Upper lobe of right lung (tissue), 1 donor: Measurements from ENCODE around the gene ADAMTS3. TPM values are rescaled to one million over a fixed set of nuclear protein-coding genes. Genes with fewer than 3 reads are reported as not detected.

Source experiments
- ATAC-seq: fragments of 200-7000 bp; cut with Tn5 transposase; one replicate; pipeline ENCODE4 v1.9.1; 2020; ENCODE audit warnings: mild to moderate bottlenecking, moderate library complexity
- DNase-seq: peaks from one replicate; pipeline ENCODE4 v3.0.0-alpha.2; 2020
- H3K27ac ChIP-seq: fragments of 200-600 bp; one replicate; pipeline ENCODE4 v1.8.0; 2022
- H3K27me3 ChIP-seq: fragments of 200-600 bp; one replicate; pipeline ENCODE4 v1.8.0; 2022; ENCODE audit warnings: mild to moderate bottlenecking
- H3K36me3 ChIP-seq: fragments of 200-600 bp; one replicate; pipeline ENCODE4 v1.8.0; 2022
- H3K4me1 ChIP-seq: fragments of 200-600 bp; one replicate; pipeline ENCODE4 v1.8.0; 2022
- H3K4me3 ChIP-seq: fragments of 200-600 bp; one replicate; pipeline ENCODE4 v1.8.0; 2022; ENCODE audit warnings: mild to moderate bottlenecking
- H3K9me3 ChIP-seq: fragments of 200-600 bp; one replicate; pipeline ENCODE4 v1.8.0; 2022
- CTCF ChIP-seq: fragments of 200-600 bp; IDR thresholded peaks from one replicate; pipeline ENCODE4 v1.8.0; 2022; ENCODE audit warnings: antibody characterized with exemption
- intact Hi-C: fragments of 100-400 bp; cut with DNase I; formaldehyde crosslinking; loops from one replicate; pipeline ENCODE4 v1.11.0; 2022
- total RNA-seq: library from RNA; stranded (reverse); fragmentation: NEBNext Ultra II Directional; extraction: Animal tissue kit (Norgen Biotek cat#: 25700); gene quantifications from one replicate; pipeline ENCODE4 v1.2.1, GENCODE V29; 2021
- donor health status: DM: no; HTN: yes; CAD: no; lungs with severe emphysema.

Gene ADAMTS3
- total RNA-seq, 1 donor from 2014 or later, result 3.6 TPM

GRCh38 chr4:72313121-72313520, 255.9 kb downstream of the ADAMTS3 start:
- DNase-seq (no peak), ATAC-seq (peak; percentile 63)
- intact Hi-C loops, result no loop called here
- H3K27ac ChIP-seq, result no peak overlapping the region
- no peak for TF ChIP-seq CTCF
- H3K9me3 ChIP-seq, result no peaks in the 10 kb centered on the region
- no peaks in the 10 kb centered on the region for H3K27me3 ChIP-seq
- no peak overlapping the region for H3K4me3 ChIP-seq
- no peaks in the 10 kb centered on the region for H3K36me3 ChIP-seq
- peaks cover 8% of the 10 kb centered on the region for H3K4me1 ChIP-seq

- H3K27ac ChIP-seq, result peak overlapping the region; percentile 44
- DNase-seq, result no peak
Observed at GRCh38 chr4:72312032-72312650, 256.9 kb downstream of the ADAMTS3 start.

GRCh38 chr4:72311291-72311690, 257.7 kb downstream of the ADAMTS3 start:
- DNase-seq (no peak), ATAC-seq (no peak)
- Histone ChIP-seq H3K36me3 (no peaks in the 10 kb centered on the region), H3K27me3 (no peaks in the 10 kb centered on the region), H3K4me1 (peaks cover 8% of the 10 kb centered on the region), H3K9me3 (no peaks in the 10 kb centered on the region), H3K4me3 (no peak overlapping the region), H3K27ac (no peak overlapping the region)
- intact Hi-C loops, result no loop called here
- no peak for TF ChIP-seq CTCF

More at GRCh38 chr4:72312032-72312650, 256.9 kb downstream of the ADAMTS3 start:
- peaks cover 8% of the 10 kb centered on the region for H3K4me1 ChIP-seq
- H3K36me3 ChIP-seq, result no peaks in the 10 kb centered on the region
- peak; percentile 97 for ATAC-seq
- no peak overlapping the region for H3K4me3 ChIP-seq
- no peaks in the 10 kb centered on the region for H3K9me3 ChIP-seq
- intact Hi-C loops, result no loop called here
- no peak for TF ChIP-seq CTCF
- H3K27me3 ChIP-seq, result no peaks in the 10 kb centered on the region

GRCh38 chr4:72305620-72306019, 263.4 kb downstream of the ADAMTS3 start:
- no peaks in the 10 kb centered on the region for H3K27me3 ChIP-seq
- intact Hi-C loops, result no loop called here
- no peaks in the 10 kb centered on the region for H3K9me3 ChIP-seq
- DNase-seq (no peak), ATAC-seq (no peak)
- TF ChIP-seq CTCF, result no peak
- H3K27ac ChIP-seq, result no peak overlapping the region
- no peaks in the 10 kb centered on the region for H3K36me3 ChIP-seq
- H3K4me3 ChIP-seq, result no peak overlapping the region
- no peaks in the 10 kb centered on the region for H3K4me1 ChIP-seq

DNA sequence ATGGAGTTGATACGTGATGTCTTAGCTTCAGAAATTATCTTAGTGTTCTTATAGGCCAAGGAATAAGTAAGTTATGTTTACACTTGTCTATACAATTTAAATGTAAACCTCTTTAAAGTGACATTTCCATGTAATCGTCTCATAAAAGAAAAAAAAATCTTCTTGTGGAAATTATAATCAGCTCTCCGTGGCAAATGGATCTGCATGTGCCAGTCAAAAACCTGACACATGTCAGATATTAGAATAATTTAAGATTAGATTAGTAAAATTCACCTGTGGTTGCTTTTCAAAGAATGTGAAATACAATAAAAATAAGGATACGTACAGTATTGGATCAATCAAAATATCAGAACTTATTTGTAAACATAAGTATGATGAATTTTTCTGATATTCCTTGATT, 263.9 kb downstream of the ADAMTS3 start:
- intact Hi-C loops, result no loop called here

More for the DNA sequence above, 263.9 kb downstream of the ADAMTS3 start:
- H3K4me1 ChIP-seq, result no peaks in the 10 kb centered on the region
- H3K27me3 ChIP-seq, result no peaks in the 10 kb centered on the region
- no peak overlapping the region for H3K4me3 ChIP-seq
- no peak overlapping the region for H3K27ac ChIP-seq
- ATAC-seq, result no peak
- no peak for DNase-seq
- H3K36me3 ChIP-seq, result no peaks in the 10 kb centered on the region
- no peaks in the 10 kb centered on the region for H3K9me3 ChIP-seq
- TF ChIP-seq CTCF, result no peak
